ENCODE data around the gene DNAAF8.

The DNAAF8 gene

GRCh38 chr16:4734063-4734729 lies at the start of gene DNAAF8, which contains the start of gene ANKS3:
TSS of gene DNAAF8 (plus strand) at chr16:4734537. CDS start at chr16:4736515, 1,978 bp downstream.
TSS of gene ANKS3 (minus strand) at chr16:4734271. CDS start at chr16:4730149, 4,122 bp downstream.
- Histone ChIP-seq H3K4me3 (ENCODE audit: low read length) (peak within 1 kb of the TSS; percentile 84), H4K20me1 (ENCODE audit: control insufficient read depth, insufficient read depth, low read depth, low read length) (no peaks in the 10 kb centered on the region), H3F3A (ENCODE audit: control insufficient read depth, insufficient read depth) (no peaks in the 10 kb centered on the region), H3K9me3 (ENCODE audit: control insufficient read depth, insufficient read depth, low read length) (no peaks in the 10 kb centered on the region), H3K4me1 (ENCODE audit: control insufficient read depth, low read length) (peaks cover 7% of the 10 kb centered on the region), H3K4me2 (ENCODE audit: low read length) (peak within 1 kb of the TSS; percentile 71), H3K9me2 (replicated peaks; ENCODE audit: control insufficient read depth, low read length) (no peaks in the 10 kb centered on the region), H3K79me2 (ENCODE audit: control insufficient read depth, low read length) (peaks cover 15% of the 10 kb centered on the region), H3K36me3 (ENCODE audit: control insufficient read depth, low read length) (no peaks in the 10 kb centered on the region), H3K27ac (ENCODE audit: low read depth, low read length) (peak within 1 kb of the TSS; percentile 26), H3K27me3 (ENCODE audit: control insufficient read depth, low read length) (no peaks in the 10 kb centered on the region)
- TF ChIP-seq CTCF (IDR thresholded peaks at IDR 0.05; ENCODE audit: low read depth, low read length, poor library complexity, severe bottlenecking) (no peak), EZH2phosphoT487 (IDR thresholded peaks at IDR 0.05; ENCODE audit: borderline replicate concordance, low read length) (no peak)

GRCh38 chr16:4684763-4685162 lies 49.6 kb upstream of the DNAAF8 start:
- H3K27ac ChIP-seq (ENCODE audit: low read depth, low read length), result no peak overlapping the region
- no peak overlapping the region for H3K4me3 ChIP-seq (ENCODE audit: low read length)
- H4K20me1 ChIP-seq (ENCODE audit: control insufficient read depth, insufficient read depth, low read depth, low read length), result no peaks in the 10 kb centered on the region
- no peak overlapping the region for H3K4me2 ChIP-seq (ENCODE audit: low read length)
- H3F3A ChIP-seq (ENCODE audit: control insufficient read depth, insufficient read depth), result no peaks in the 10 kb centered on the region
- no peaks in the 10 kb centered on the region for H3K4me1 ChIP-seq (ENCODE audit: control insufficient read depth, low read length)
- H3K79me2 ChIP-seq (ENCODE audit: control insufficient read depth, low read length), result no peaks in the 10 kb centered on the region
- H3K9me2 ChIP-seq (replicated peaks; ENCODE audit: control insufficient read depth, low read length), result no peaks in the 10 kb centered on the region
- H3K27me3 ChIP-seq (ENCODE audit: control insufficient read depth, low read length), result no peaks in the 10 kb centered on the region
- TF ChIP-seq CTCF (IDR thresholded peaks at IDR 0.05; ENCODE audit: low read depth, low read length, poor library complexity, severe bottlenecking) (no peak), EZH2phosphoT487 (IDR thresholded peaks at IDR 0.05; ENCODE audit: borderline replicate concordance, low read length) (no peak)
- H3K36me3 ChIP-seq (ENCODE audit: control insufficient read depth, low read length), result no peaks in the 10 kb centered on the region
- H3K9me3 ChIP-seq (ENCODE audit: control insufficient read depth, insufficient read depth, low read length), result no peaks in the 10 kb centered on the region

- no peak overlapping the region for H3K4me3 ChIP-seq (ENCODE audit: low read length)
- H3K27me3 ChIP-seq (ENCODE audit: control insufficient read depth, low read length), result no peaks in the 10 kb centered on the region
- H3K27ac ChIP-seq (ENCODE audit: low read depth, low read length), result no peak overlapping the region
- TF ChIP-seq EZH2phosphoT487 (IDR thresholded peaks at IDR 0.05; ENCODE audit: borderline replicate concordance, low read length) (no peak), CTCF (IDR thresholded peaks at IDR 0.05; ENCODE audit: low read depth, low read length, poor library complexity, severe bottlenecking) (no peak)
- no peak overlapping the region for H3K4me2 ChIP-seq (ENCODE audit: low read length)
- no peaks in the 10 kb centered on the region for H3K9me2 ChIP-seq (replicated peaks; ENCODE audit: control insufficient read depth, low read length)
- H3K36me3 ChIP-seq (ENCODE audit: control insufficient read depth, low read length), result no peaks in the 10 kb centered on the region
- no peaks in the 10 kb centered on the region for H3K4me1 ChIP-seq (ENCODE audit: control insufficient read depth, low read length)
- no peaks in the 10 kb centered on the region for H3K79me2 ChIP-seq (ENCODE audit: control insufficient read depth, low read length)
- H3F3A ChIP-seq (ENCODE audit: control insufficient read depth, insufficient read depth), result no peaks in the 10 kb centered on the region
- H3K9me3 ChIP-seq (ENCODE audit: control insufficient read depth, insufficient read depth, low read length), result no peaks in the 10 kb centered on the region
- H4K20me1 ChIP-seq (ENCODE audit: control insufficient read depth, insufficient read depth, low read depth, low read length), result no peaks in the 10 kb centered on the region
Measured at GRCh38 chr16:4685292-4685691, 49.0 kb upstream of the DNAAF8 start.

All from DOHH2 (cell line).